Activated CD4-positive, alpha-beta T cell treated with anti-CD3 and anti-CD28 coated beads for 1 hour (primary cell): ENCODE measurements around the gene DEPDC5.
"Not testable (repeated sequence)": the region's sequence is repeated elsewhere in the genome, so short reads cannot be mapped to it uniquely, and the experiment has no call there.

ENCODE experiments used
- DNase-seq: peaks from one replicate; pipeline ENCODE4 v3.0.0-alpha.2; 2020

The DEPDC5 gene

DNA sequence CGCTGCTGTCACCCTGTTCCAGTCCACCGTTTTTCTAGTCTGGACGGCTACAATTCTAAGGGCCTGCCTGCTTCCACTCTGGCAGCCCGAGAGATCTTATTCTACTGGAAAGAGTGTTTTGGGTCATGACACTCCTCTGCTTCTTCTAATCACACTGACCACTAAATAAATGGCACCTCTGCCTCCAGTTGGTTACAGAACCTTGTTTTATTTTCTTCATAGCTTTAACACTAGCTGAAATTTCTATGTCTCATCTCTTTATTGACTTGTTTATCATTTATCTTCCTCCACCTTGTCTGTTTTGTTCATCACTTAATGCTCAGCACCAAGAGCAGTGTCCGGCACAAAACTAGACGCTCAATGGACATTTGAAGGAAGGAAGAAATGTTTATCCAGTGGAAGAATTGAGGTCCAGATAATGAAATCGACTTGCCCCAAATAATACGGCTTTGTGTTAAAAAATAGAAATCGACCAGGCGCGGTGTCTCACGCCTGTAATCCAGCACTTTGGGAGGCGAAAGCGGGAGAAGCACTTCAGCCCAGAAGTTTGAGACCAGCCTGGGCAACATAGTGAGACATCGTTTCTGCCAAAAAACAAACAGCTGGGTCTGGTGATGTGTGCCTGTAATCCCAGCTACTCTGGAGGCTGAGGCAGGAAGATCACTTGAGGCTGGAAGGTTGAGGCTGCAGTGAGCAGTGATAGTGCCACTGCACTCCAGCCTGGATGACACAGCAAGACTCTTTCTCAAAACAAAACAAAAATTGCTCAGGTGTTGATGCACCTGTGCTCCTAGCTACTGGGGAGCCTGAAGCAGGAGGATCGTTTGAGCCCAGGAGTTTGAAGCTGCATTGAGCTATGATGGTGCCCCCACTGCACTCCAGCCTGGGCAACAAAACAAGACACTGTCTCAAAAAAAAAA, 3.2 kb upstream of the DEPDC5 start:
- DNase-seq: no peak

GRCh38 chr22:31752096-31752847, 1.5 kb upstream of the DEPDC5 start:
- DNase-seq: no peak

GRCh38 chr22:31753005-31753633, 700 bp upstream of the DEPDC5 start:
- no peak for DNase-seq

DNA sequence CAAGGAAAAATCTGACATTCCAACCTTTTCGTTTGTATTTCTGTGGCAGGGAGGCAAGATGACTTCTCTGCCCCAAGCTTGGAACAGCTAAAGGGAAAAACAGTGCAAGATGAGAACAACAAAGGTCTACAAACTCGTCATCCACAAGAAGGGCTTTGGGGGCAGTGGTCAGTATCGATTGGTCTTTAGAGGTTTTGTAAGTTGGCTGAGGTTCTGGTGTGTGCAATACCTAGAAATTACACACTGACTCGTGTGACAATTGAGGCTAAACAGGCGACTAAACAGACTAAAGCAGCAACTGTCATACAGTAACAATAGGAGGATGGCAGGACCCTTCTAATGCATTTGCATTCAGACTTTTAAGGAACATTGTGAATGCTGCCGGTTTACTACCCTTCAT, 994 bp downstream of the DEPDC5 start:
- no peak for DNase-seq

- no peak for DNase-seq
These were observed 3.4 kb downstream of the DEPDC5 start for GRCh38 chr22:31757265-31757664.

- not testable (repeated sequence) for DNase-seq
These were observed 5.0 kb downstream of the DEPDC5 start for GRCh38 chr22:31758860-31759259.

GRCh38 chr22:31764785-31765184, 11.0 kb downstream of the DEPDC5 start:
- DNase-seq: no peak

- no peak for DNase-seq
These were observed 14.7 kb downstream of the DEPDC5 start for GRCh38 chr22:31768422-31769059.

- no peak for DNase-seq
These were observed 19.6 kb downstream of the DEPDC5 start for GRCh38 chr22:31773416-31773815.

DNA sequence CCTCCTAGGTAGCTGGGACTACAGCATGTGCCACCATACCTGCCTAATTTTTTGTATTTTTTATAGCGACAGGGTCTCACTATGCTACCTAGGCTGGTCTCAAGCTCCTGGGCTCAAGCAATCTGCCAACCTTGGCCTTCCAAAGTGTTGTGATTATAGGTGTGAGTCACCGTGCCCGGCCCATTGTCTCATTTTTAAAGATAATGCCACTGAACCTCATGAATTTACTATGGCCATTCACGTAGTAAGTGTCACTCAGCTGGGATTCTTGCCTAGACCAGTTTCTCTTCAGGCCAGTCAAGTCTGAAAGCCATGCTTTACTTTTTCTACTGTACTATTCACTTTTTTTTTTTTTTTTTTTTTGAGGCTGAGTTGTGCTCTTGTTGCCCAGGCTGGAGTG, 22.4 kb downstream of the DEPDC5 start:
- DNase-seq: no peak

DNA sequence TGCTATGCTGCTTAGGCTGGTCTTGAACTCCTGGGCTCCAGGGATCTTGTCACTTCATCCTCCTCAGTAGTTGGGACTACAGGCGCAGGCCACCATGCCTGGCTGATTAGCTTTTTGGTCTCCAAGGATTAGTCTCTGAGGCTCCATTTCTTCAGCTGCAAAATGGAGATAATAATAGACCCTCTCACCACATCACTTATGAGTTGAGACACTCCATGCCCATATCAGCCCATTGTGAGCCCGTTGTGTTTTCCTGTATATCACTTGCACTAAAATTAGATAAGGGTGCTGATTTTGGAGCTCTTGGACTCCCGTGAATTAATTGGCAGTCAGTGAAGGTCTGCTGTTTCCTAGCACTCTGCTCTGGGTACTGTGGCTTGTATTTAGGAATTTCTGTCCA, 36.0 kb downstream of the DEPDC5 start:
- DNase-seq: no peak

GRCh38 chr22:31790240-31790639, 36.4 kb downstream of the DEPDC5 start:
- DNase-seq: no peak

DNA sequence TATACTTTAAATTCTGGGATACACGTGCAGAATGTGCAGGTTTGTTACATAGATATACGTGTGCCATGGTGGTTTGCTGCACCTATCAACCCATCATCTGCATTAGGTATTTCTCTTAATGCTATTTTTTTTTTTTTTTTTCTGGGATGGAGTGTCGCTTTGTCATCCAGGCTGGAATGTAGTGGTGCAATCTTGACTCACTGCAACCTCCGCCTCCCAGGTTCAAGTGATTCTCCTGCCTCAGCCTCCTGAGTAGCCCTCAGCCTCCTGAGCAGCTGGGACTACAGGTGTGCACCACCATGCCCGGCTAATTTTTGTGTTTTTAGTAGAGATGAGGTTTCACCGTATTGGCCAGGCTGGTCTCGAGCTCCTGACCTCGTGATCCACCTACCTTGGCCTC, 45.5 kb downstream of the DEPDC5 start:
- not testable (repeated sequence) for DNase-seq

GRCh38 chr22:31800065-31800464, 46.2 kb downstream of the DEPDC5 start:
- DNase-seq: no peak

DNA sequence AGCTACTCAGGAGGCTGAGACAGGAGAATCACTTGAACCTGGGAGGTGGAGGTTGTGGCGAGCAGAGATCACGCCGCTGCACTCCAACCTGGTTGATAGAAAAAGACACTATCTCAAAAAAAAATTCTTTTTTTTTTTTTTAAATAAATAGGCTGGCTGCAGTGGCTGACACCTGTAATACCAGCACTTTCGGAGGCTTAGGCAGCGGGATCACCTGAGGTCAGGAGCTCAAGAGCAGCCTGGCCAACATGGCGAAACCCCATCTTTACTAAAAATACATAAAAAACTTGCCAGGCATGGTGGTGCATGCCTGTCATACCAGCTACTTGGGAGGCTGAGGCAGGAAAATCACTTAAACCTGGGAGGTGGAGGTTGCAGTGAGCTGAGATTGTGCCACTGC, 47.0 kb downstream of the DEPDC5 start:
- not testable (repeated sequence) for DNase-seq

DNA sequence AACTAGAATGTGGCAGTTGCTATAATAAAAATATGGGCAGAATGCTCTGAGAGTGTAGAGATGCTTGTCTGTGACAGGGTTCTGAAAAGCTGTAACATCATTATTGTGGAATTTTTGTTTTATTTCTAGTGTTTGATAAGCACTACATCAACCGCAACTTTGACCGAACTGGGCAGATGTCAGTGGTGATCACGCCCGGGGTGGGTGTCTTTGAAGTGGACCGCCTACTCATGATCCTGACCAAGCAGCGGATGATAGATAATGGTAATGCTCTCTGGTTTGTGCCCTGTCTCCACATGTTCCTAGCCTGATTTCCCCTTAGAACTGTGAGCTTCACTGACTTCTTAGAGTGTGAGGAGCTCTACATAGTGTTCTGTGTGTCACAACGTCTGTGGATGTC, 48.8 kb downstream of the DEPDC5 start:
- DNase-seq: no peak

DNA sequence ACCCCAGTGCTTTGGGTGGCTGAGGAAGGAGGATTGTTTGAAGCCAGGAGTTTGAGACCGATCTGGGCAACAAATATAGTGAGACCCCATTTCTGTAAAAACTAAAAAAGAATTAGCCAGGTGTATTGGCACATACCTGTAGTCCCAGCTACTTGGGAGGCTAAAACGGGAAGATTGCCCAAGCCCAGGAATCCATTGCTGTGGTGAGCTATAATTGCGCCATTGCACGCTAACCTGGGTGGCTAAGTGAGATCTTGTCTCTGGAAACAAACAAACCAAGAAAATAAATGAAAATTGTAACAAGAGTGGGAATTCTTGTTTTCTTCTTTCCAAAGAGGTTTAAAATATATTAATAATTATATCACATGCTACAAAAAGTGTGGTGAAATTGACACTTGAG, 52.9 kb downstream of the DEPDC5 start:
- no peak for DNase-seq

DNA sequence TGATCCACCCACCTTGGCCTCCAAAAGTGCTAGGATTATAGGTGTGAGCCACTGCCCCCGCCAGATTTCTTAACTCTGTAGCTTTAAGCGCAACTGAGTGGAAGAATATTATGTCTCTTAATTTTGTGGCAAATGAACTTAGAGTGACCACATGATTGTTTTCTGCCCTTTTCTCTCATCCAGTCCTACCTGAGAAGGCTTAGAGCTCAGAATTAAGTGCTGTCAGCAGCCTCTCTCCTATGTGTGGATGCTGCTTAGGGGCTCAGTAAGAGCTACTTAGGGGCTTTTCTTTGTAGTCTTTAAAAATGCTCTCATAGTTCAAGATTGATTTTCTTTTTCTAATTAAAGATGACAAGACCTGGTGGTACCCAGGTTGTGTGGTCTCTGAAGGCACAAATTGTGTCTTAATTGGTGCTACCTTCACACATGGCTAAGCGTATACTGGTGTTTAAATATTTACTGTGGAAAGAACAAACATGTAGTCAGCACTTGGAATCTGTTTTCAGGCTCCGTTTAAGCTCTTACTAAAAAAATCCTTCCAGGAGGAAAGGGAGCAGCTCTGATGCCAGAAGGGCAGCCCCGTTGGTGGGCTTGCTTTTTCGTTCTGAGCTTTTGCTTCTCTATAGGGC, 59.3 kb downstream of the DEPDC5 start:
- no peak for DNase-seq

DNA sequence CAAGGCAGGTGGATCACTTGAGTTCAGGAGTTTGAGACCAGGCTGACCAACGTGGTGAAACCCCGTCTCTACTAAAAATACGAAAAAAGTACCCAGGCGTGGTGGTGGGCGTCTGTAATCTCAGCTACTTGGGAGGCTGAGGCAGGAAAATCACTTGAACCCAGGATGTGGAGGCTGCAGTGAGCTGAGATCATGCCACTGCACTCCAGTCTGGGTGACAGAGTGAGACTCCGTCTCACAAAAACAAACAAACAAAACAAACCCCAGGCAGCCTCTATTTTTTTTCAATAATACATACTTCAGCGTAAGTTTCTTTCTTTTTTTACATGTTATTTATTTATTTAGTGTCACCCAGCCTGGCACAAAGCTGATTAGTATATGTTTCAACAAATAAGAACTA, 60.1 kb downstream of the DEPDC5 start:
- not testable (repeated sequence) for DNase-seq

- DNase-seq: no peak
These were observed 61.1 kb downstream of the DEPDC5 start for GRCh38 chr22:31814942-31815341.

DNA sequence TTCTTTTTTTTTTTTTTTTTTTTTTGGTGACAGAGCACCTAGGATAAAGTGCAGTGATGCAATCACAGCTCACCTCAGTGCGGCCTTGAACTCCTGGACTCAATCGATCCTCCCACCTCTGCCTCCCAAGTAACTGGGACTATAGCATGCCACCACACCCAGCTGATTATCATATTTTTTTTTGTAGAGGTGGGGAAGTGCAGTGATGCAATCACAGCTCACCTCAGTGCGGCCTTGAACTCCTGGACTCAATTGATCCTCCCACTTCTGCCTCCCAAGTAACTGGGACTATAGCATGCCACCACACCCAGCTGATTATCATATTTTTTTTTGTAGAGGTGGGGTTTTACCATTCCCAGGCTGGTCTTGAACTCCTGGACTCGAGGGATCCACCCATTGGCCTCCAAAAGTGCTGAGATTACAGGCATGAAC, 61.6 kb downstream of the DEPDC5 start:
- DNase-seq: not testable (repeated sequence)

DNA sequence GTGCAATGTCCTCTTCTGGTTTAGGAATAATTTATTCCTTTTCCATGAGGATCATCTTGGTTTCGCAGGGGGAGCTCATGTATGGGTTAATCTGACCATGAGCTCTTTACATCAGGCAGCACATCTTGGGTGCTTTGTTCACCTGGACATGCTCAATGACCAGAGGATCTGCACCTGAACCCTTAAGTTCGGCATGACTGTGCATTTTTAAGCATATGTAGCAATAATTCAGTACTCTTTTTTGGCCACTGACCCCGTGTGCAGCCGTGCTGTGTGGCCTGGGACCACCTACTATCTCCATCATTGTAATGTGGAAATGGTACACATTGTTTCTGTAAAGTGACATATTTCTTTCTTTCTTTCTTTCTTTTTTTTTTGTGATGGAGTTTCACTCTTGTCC, 62.9 kb downstream of the DEPDC5 start:
- DNase-seq: no peak
